Osteocyte (in vitro differentiated cells): ENCODE results near the gene CFAP46. TPM values are rescaled to one million over a fixed set of nuclear protein-coding genes. Genes with fewer than 3 reads are reported as not detected.

Source experiments
- DNase-seq: peaks from one replicate; pipeline ENCODE4 v3.0.0; 2021; ENCODE audit warnings: mixed read lengths; ENCODE audit not compliant: unreplicated experiment; ENCODE audit errors: extremely low spot score
- H3K27ac Mint-ChIP-seq: one replicate; pipeline ENCODE4 v1.8.0; 2021; ENCODE audit warnings: mild to moderate bottlenecking, mixed read lengths; ENCODE audit not compliant: unreplicated experiment
- H3K27me3 Mint-ChIP-seq: one replicate; pipeline ENCODE4 v1.8.0; 2021; ENCODE audit warnings: mixed read lengths; ENCODE audit not compliant: unreplicated experiment
- H3K36me3 Mint-ChIP-seq: one replicate; pipeline ENCODE4 v1.8.0; 2021; ENCODE audit warnings: mixed read lengths; ENCODE audit not compliant: unreplicated experiment
- H3K4me1 Mint-ChIP-seq: one replicate; pipeline ENCODE4 v1.8.0; 2021; ENCODE audit warnings: mixed read lengths; ENCODE audit not compliant: unreplicated experiment
- H3K4me3 Mint-ChIP-seq: one replicate; pipeline ENCODE4 v1.8.0; 2021; ENCODE audit warnings: mild to moderate bottlenecking, moderate library complexity, mixed read lengths; ENCODE audit not compliant: unreplicated experiment
- H3K9me3 Mint-ChIP-seq: one replicate; pipeline ENCODE4 v1.8.0; 2021; ENCODE audit warnings: mixed read lengths; ENCODE audit not compliant: unreplicated experiment
- CTCF ChIP-seq: fragments of 200-600 bp; sonication (generic); IDR thresholded peaks from 2 replicates; pipeline ENCODE4 v1.5.0; 2021; ENCODE audit warnings: antibody characterized with exemption, mild to moderate bottlenecking, moderate library complexity
- total RNA-seq: library from RNA; stranded (reverse); gene quantifications from 2 replicates; pipeline ENCODE4 v1.2.1, GENCODE V29; 2021

The CFAP46 gene
- total RNA-seq, 1 donor from 2014 or later = 0.56 TPM

GRCh38 chr10:132918264-132918616 lies 24.1 kb downstream of the CFAP46 start:
- TF ChIP-seq CTCF = no peak
- H3K9me3 Mint-ChIP-seq = no peaks in the 10 kb centered on the region
- H3K4me3 Mint-ChIP-seq = no peak overlapping the region
- DNase-seq = no peak
- no peaks in the 10 kb centered on the region for H3K27me3 Mint-ChIP-seq
- no peaks in the 10 kb centered on the region for H3K36me3 Mint-ChIP-seq
- H3K27ac Mint-ChIP-seq = no peak overlapping the region
- no peaks in the 10 kb centered on the region for H3K4me1 Mint-ChIP-seq

GRCh38 chr10:132916956-132917666 lies 25.3 kb downstream of the CFAP46 start:
- H3K27me3 Mint-ChIP-seq = no peaks in the 10 kb centered on the region
- no peaks in the 10 kb centered on the region for H3K4me1 Mint-ChIP-seq
- H3K9me3 Mint-ChIP-seq = no peaks in the 10 kb centered on the region
- TF ChIP-seq CTCF = no peak
- H3K27ac Mint-ChIP-seq = no peak overlapping the region
- no peak overlapping the region for H3K4me3 Mint-ChIP-seq
- no peaks in the 10 kb centered on the region for H3K36me3 Mint-ChIP-seq
- no peak for DNase-seq

GRCh38 chr10:132916421-132916841 lies 25.9 kb downstream of the CFAP46 start:
- Mint-ChIP-seq H3K27me3 (no peaks in the 10 kb centered on the region), H3K27ac (no peak overlapping the region), H3K9me3 (no peaks in the 10 kb centered on the region), H3K36me3 (no peaks in the 10 kb centered on the region), H3K4me3 (no peak overlapping the region), H3K4me1 (no peaks in the 10 kb centered on the region)
- no peak for DNase-seq
- TF ChIP-seq CTCF = no peak

GRCh38 chr10:132915411-132915810 lies 27.0 kb downstream of the CFAP46 start:
- no peaks in the 10 kb centered on the region for H3K27me3 Mint-ChIP-seq
- no peaks in the 10 kb centered on the region for H3K4me1 Mint-ChIP-seq
- DNase-seq = no peak
- H3K36me3 Mint-ChIP-seq = no peaks in the 10 kb centered on the region
- H3K27ac Mint-ChIP-seq = no peak overlapping the region
- no peaks in the 10 kb centered on the region for H3K9me3 Mint-ChIP-seq
- H3K4me3 Mint-ChIP-seq = no peak overlapping the region
- no peak for TF ChIP-seq CTCF

- H3K27ac Mint-ChIP-seq = no peak overlapping the region
- H3K4me1 Mint-ChIP-seq = no peaks in the 10 kb centered on the region
- DNase-seq = no peak
- H3K36me3 Mint-ChIP-seq = no peaks in the 10 kb centered on the region
- no peak overlapping the region for H3K4me3 Mint-ChIP-seq
- H3K27me3 Mint-ChIP-seq = no peaks in the 10 kb centered on the region
- H3K9me3 Mint-ChIP-seq = no peaks in the 10 kb centered on the region
- no peak for TF ChIP-seq CTCF
These were observed 27.6 kb downstream of the CFAP46 start for GRCh38 chr10:132914732-132915131.
